Measurements from ENCODE around the gene INIP. TPM values are rescaled to one million over a fixed set of nuclear protein-coding genes. Genes with fewer than 3 reads are reported as not detected.

Gene INIP
- total RNA-seq, 1 donor from 2014 or later = 26.6 TPM

DNA sequence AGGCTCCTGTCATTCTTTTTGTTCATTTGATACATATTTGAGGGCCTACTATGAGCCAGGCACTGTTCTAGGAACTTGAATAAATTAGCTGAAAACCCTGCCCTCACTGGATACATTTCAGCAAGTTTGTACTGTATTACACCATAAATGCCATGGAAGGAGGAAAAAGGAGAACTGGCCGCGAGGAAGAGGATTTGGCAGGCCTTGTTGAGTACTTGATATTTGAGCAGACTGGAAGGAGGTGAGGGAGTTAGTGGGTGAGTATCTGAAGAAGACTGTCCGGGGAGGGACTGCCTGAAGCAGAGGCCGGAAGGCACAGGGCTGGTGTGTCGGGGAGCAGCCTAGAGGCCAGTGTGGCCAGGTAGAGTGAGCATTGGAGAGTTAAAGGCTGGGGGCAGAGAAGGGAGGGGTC, 37.1 kb upstream of the INIP start:
- Mint-ChIP-seq H3K9me3 (ENCODE audit: unreplicated experiment) (no peaks in the 10 kb centered on the region), H3K27me3 (ENCODE audit: unreplicated experiment) (no peaks in the 10 kb centered on the region), H3K36me3 (ENCODE audit: unreplicated experiment) (peaks cover 3% of the 10 kb centered on the region), H3K4me3 (ENCODE audit: unreplicated experiment) (no peak overlapping the region), H3K27ac (ENCODE audit: unreplicated experiment) (peak overlapping the region; percentile 16), H3K4me1 (ENCODE audit: unreplicated experiment) (peaks cover 41% of the 10 kb centered on the region)
- TF ChIP-seq CTCF (IDR thresholded peaks at IDR 0.05) = no peak
- DNase-seq (ENCODE audit: extremely low spot score, unreplicated experiment) = no peak

GRCh38 chr9:112754578-112754977, 36.7 kb upstream of the INIP start:
- H3K4me3 Mint-ChIP-seq (ENCODE audit: unreplicated experiment) = no peak overlapping the region
- no peaks in the 10 kb centered on the region for H3K27me3 Mint-ChIP-seq (ENCODE audit: unreplicated experiment)
- H3K9me3 Mint-ChIP-seq (ENCODE audit: unreplicated experiment) = no peaks in the 10 kb centered on the region
- DNase-seq (ENCODE audit: extremely low spot score, unreplicated experiment) = no peak
- H3K4me1 Mint-ChIP-seq (ENCODE audit: unreplicated experiment) = peaks cover 44% of the 10 kb centered on the region
- H3K27ac Mint-ChIP-seq (ENCODE audit: unreplicated experiment) = peak overlapping the region; percentile 16
- no peak for TF ChIP-seq CTCF (IDR thresholded peaks at IDR 0.05)
- peaks cover 3% of the 10 kb centered on the region for H3K36me3 Mint-ChIP-seq (ENCODE audit: unreplicated experiment)

GRCh38 chr9:112753725-112754124, 35.8 kb upstream of the INIP start:
- TF ChIP-seq CTCF (IDR thresholded peaks at IDR 0.05) = no peak
- H3K27ac Mint-ChIP-seq (ENCODE audit: unreplicated experiment) = peak overlapping the region; percentile 21
- peaks cover 3% of the 10 kb centered on the region for H3K36me3 Mint-ChIP-seq (ENCODE audit: unreplicated experiment)
- H3K27me3 Mint-ChIP-seq (ENCODE audit: unreplicated experiment) = no peaks in the 10 kb centered on the region
- no peak for DNase-seq (ENCODE audit: extremely low spot score, unreplicated experiment)
- peaks cover 49% of the 10 kb centered on the region for H3K4me1 Mint-ChIP-seq (ENCODE audit: unreplicated experiment)
- H3K9me3 Mint-ChIP-seq (ENCODE audit: unreplicated experiment) = no peaks in the 10 kb centered on the region
- no peak overlapping the region for H3K4me3 Mint-ChIP-seq (ENCODE audit: unreplicated experiment)

- Mint-ChIP-seq H3K4me1 (ENCODE audit: unreplicated experiment) (peaks cover 47% of the 10 kb centered on the region), H3K27me3 (ENCODE audit: unreplicated experiment) (no peaks in the 10 kb centered on the region), H3K36me3 (ENCODE audit: unreplicated experiment) (peaks cover 3% of the 10 kb centered on the region), H3K27ac (ENCODE audit: unreplicated experiment) (no peak overlapping the region), H3K4me3 (ENCODE audit: unreplicated experiment) (peak overlapping the region; percentile 85), H3K9me3 (ENCODE audit: unreplicated experiment) (no peaks in the 10 kb centered on the region)
- no peak for TF ChIP-seq CTCF (IDR thresholded peaks at IDR 0.05)
- no peak for DNase-seq (ENCODE audit: extremely low spot score, unreplicated experiment)
Observed at GRCh38 chr9:112752334-112753125, 34.6 kb upstream of the INIP start.

- Mint-ChIP-seq H3K4me3 (ENCODE audit: unreplicated experiment) (peak overlapping the region; percentile 85), H3K4me1 (ENCODE audit: unreplicated experiment) (peaks cover 44% of the 10 kb centered on the region), H3K9me3 (ENCODE audit: unreplicated experiment) (no peaks in the 10 kb centered on the region), H3K27me3 (ENCODE audit: unreplicated experiment) (no peaks in the 10 kb centered on the region), H3K36me3 (ENCODE audit: unreplicated experiment) (peaks cover 3% of the 10 kb centered on the region), H3K27ac (ENCODE audit: unreplicated experiment) (peak overlapping the region; percentile 88)
- TF ChIP-seq CTCF (IDR thresholded peaks at IDR 0.05) = no peak
- peak; percentile 86 for DNase-seq (ENCODE audit: extremely low spot score, unreplicated experiment)
Observed at GRCh38 chr9:112751056-112751795, 33.3 kb upstream of the INIP start.
